H1 (cell line): ENCODE results near the gene RASD2.

Source experiments
- BACH1 ChIP-seq: IDR thresholded peaks from 2 replicates; pipeline ENCODE4 v1.6.1; 2012; ENCODE audit warnings: low read length, improper control_type of control experiment
- CBX5 ChIP-seq: fragments of 300-800, 300-1000 bp; sonication (generic); IDR thresholded peaks from 2 replicates; pipeline ENCODE4 v1.7.1; 2016; ENCODE audit warnings: antibody characterized with exemption, low read length, low read depth
- CHD1 ChIP-seq: IDR thresholded peaks from 2 replicates; pipeline ENCODE4 v1.6.1; 2012; ENCODE audit warnings: low read depth, low read length, improper control_type of control experiment
- HDAC2 ChIP-seq, 2 experiments: fragments of 300-600 bp in 1 of 2; sonication (generic) in 1 of 2; IDR thresholded peaks; 2 replicates each; pipeline ENCODE4 v1.6.1; 2011 to 2012; ENCODE audit warnings: low read depth in 2 of 2, low read length in 2 of 2, mild to moderate bottlenecking in 2 of 2, moderate library complexity in 2 of 2, borderline replicate concordance in 1 of 2, inconsistent platforms in 1 of 2

DNA sequence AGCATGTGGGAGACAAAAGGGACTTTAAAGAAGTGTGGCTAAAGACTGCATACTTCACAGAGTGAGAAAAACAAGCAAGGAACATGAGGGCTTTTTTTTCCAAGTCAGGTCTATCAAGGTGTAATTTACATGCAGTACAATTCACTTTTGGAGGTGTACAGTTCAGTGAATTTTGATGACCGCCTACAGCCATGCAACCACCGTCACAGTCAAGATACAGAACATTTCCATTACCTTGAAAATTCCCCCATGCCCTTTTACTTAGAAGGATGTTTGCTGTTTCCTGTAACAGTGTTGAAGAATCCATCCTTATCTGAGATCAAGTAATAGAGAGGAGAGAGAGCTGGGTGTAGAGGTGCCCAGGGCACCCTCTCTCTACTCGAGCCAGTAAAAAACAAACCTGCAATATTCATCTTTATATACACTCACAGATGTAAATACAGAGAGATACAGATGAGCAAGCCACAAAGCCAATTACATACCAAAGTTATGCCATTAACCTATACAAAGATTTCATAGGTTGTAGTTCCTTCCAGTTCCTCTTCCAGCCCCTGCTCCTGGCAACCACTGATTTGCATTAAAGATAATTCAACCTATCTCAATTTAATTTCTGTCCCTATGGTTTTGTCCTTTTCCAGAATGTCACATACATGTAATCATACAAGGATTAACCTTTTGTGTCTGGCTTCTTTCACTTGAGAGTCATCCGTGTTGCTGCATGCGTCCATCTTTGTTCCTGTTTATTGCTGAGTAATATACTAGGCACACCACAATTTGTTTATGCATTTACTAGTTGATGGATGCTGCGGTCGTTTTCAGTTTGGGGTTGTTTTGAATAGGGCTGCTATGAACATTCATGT is 35.0 kb upstream of the RASD2 start:
- TF ChIP-seq BACH1 (no peak), CHD1 (no peak), HDAC2 (IDR thresholded peaks at IDR 0.05; ENCODE audit: borderline replicate concordance in 1 of 2, low read depth in 2 of 2, low read length in 2 of 2) (no peak), CBX5 (no peak)
